HEK293 (cell line): ENCODE measurements around the gene SLC4A8.

Experiments
- CTCF ChIA-PET: fragments of 350-600 bp; formaldehyde crosslinking; extraction: SDS; loops from one replicate; lab custom pipeline; 2021; ENCODE audit warnings: antibody characterized with exemption; lab: Yijun Ruan, JAX
- POLR2A ChIA-PET: fragments of 300-600 bp; formaldehyde crosslinking; extraction: SDS; loops from one replicate; lab custom pipeline; 2020; ENCODE audit warnings: antibody characterized with exemption, inconsistent platforms; lab: Yijun Ruan, JAX
- H3K27ac ChIP-seq: fragments of 200-500 bp; sonication (Bioruptor generic); 2 replicates; pipeline ENCODE4 v1.5.1; 2014; ENCODE audit warnings: low read depth, low read length, control low read depth, inconsistent platforms; ENCODE audit errors: extremely low read depth
- H3K36me3 ChIP-seq, 2 experiments: fragments of 200-500 bp in 1 of 2; sonication (Bioruptor generic) in 1 of 2; 1 replicate in 1 of 2; 2 replicates in 1 of 2; pipeline ENCODE4 v1.5.1; 2014 to 2017; ENCODE audit warnings: inconsistent platforms in 2 of 2, low read length in 2 of 2; ENCODE audit not compliant: control insufficient read depth in 2 of 2, insufficient read depth in 1 of 2
- H3K4me1 ChIP-seq: fragments of 200-500 bp; sonication (Bioruptor generic); 2 replicates; pipeline ENCODE4 v1.5.1; 2014; ENCODE audit warnings: mild to moderate bottlenecking, low read length, inconsistent platforms; ENCODE audit not compliant: control insufficient read depth, insufficient read depth
- H3K4me3 ChIP-seq: 2 replicates; pipeline ENCODE4 v1.5.1; 2011; ENCODE audit warnings: low read depth, mild to moderate bottlenecking, control low read depth, low read length, moderate library complexity
- H3K9me3 ChIP-seq: fragments of 200-500 bp; sonication (Bioruptor generic); 2 replicates; pipeline ENCODE4 v1.5.1; 2014; ENCODE audit warnings: low read depth, low read length, inconsistent platforms; ENCODE audit not compliant: control insufficient read depth, insufficient read depth
- EGR2 ChIP-seq: fragments of 450-650 bp; formaldehyde crosslinking; IDR thresholded peaks from 2 replicates; pipeline ENCODE4 v1.5.1; 2016; ENCODE audit warnings: low read depth, missing biosample characterization, missing genetic modification characterization
- GLIS1 ChIP-seq: fragments of 450-650 bp; formaldehyde crosslinking; IDR thresholded peaks from 2 replicates; pipeline ENCODE4 v1.5.1; 2016; ENCODE audit warnings: missing biosample characterization, missing genetic modification characterization
- MEIS1 ChIP-seq: sonication (generic); formaldehyde crosslinking; IDR thresholded peaks from 2 replicates; pipeline ENCODE4 v1.8.1; 2022; ENCODE audit warnings: missing genetic modification reagents, mild to moderate bottlenecking, borderline replicate concordance
- OVOL3 ChIP-seq: fragments of 450-650 bp; formaldehyde crosslinking; IDR thresholded peaks from 2 replicates; pipeline ENCODE4 v1.5.1; 2016; ENCODE audit warnings: missing biosample characterization, missing genetic modification characterization
- SP3 ChIP-seq: fragments of 450-650 bp; formaldehyde crosslinking; IDR thresholded peaks from 2 replicates; pipeline ENCODE4 v1.5.1; 2016; ENCODE audit warnings: missing biosample characterization, missing genetic modification characterization
- SP7 ChIP-seq: fragments of 450-650 bp; formaldehyde crosslinking; IDR thresholded peaks from 2 replicates; pipeline ENCODE4 v1.5.1; 2016; ENCODE audit warnings: missing biosample characterization, missing genetic modification characterization
- WT1 ChIP-seq: fragments of 450-650 bp; formaldehyde crosslinking; IDR thresholded peaks from 2 replicates; pipeline ENCODE4 v1.5.1; 2016; ENCODE audit warnings: missing biosample characterization, missing genetic modification characterization
- ZFHX2 ChIP-seq: fragments of 450-650 bp; formaldehyde crosslinking; conservative IDR thresholded peaks from 2 replicates; pipeline ENCODE4 v1.5.1; 2016; ENCODE audit warnings: missing biosample characterization, missing genetic modification characterization
- ZNF121 ChIP-seq: fragments of 450-650 bp; formaldehyde crosslinking; IDR thresholded peaks from 2 replicates; pipeline ENCODE4 v1.5.1; 2016; ENCODE audit warnings: missing biosample characterization, missing genetic modification characterization
- ZNF19 ChIP-seq: fragments of 450-650 bp; formaldehyde crosslinking; IDR thresholded peaks from 2 replicates; pipeline ENCODE4; 2016; ENCODE audit warnings: missing biosample characterization, missing genetic modification characterization, low read depth
- ZNF221 ChIP-seq: fragments of 450-650 bp; formaldehyde crosslinking; IDR thresholded peaks from 2 replicates; pipeline ENCODE4 v1.5.1; 2017; ENCODE audit warnings: missing biosample characterization, missing genetic modification characterization, borderline replicate concordance
- ZNF292 ChIP-seq: fragments of 450-650 bp; formaldehyde crosslinking; IDR thresholded peaks from 2 replicates; pipeline ENCODE4 v1.5.1; 2016; ENCODE audit warnings: low read depth, missing biosample characterization, missing genetic modification characterization, borderline replicate concordance
- ZNF302 ChIP-seq: fragments of 450-650 bp; formaldehyde crosslinking; IDR thresholded peaks from 2 replicates; pipeline ENCODE4 v1.5.1; 2016; ENCODE audit warnings: missing biosample characterization, missing genetic modification characterization, low read depth
- ZNF366 ChIP-seq: fragments of 450-650 bp; formaldehyde crosslinking; conservative IDR thresholded peaks from 2 replicates; pipeline ENCODE4 v1.5.1; 2016; ENCODE audit warnings: missing biosample characterization, missing genetic modification characterization
- ZNF510 ChIP-seq: fragments of 450-650 bp; formaldehyde crosslinking; IDR thresholded peaks from 2 replicates; pipeline ENCODE4 v1.5.1; 2018; ENCODE audit warnings: mild to moderate bottlenecking, missing genetic modification characterization, missing biosample characterization; ENCODE audit not compliant: insufficient replicate concordance
- ZNF701 ChIP-seq: fragments of 450-650 bp; formaldehyde crosslinking; IDR thresholded peaks from 2 replicates; pipeline ENCODE4 v1.5.1; 2016; ENCODE audit warnings: missing biosample characterization, missing genetic modification characterization
- ZNF747 ChIP-seq: fragments of 450-650 bp; formaldehyde crosslinking; IDR thresholded peaks from 2 replicates; pipeline ENCODE4 v1.5.1; 2016; ENCODE audit warnings: missing biosample characterization, missing genetic modification characterization
- ZNF785 ChIP-seq: fragments of 450-650 bp; formaldehyde crosslinking; IDR thresholded peaks from 2 replicates; pipeline ENCODE4 v1.5.1; 2016; ENCODE audit warnings: missing biosample characterization, missing genetic modification characterization
- ZNF791 ChIP-seq: fragments of 450-650 bp; formaldehyde crosslinking; IDR thresholded peaks from 2 replicates; pipeline ENCODE4 v1.5.1; 2016; ENCODE audit warnings: missing biosample characterization, missing genetic modification characterization
- TF ChIP-seq, protein P1 (sequence below): fragments of 450-650 bp; formaldehyde crosslinking; IDR thresholded peaks from 2 replicates; pipeline ENCODE4 v1.5.1; 2017; ENCODE audit warnings: missing biosample characterization, missing genetic modification characterization
- TF ChIP-seq, protein P2 (sequence below): fragments of 450-650 bp; formaldehyde crosslinking; IDR thresholded peaks from 2 replicates; pipeline ENCODE4 v1.5.1; 2017; ENCODE audit warnings: missing biosample characterization, missing genetic modification characterization
- TF ChIP-seq, protein P3 (sequence below): fragments of 450-650 bp; formaldehyde crosslinking; IDR thresholded peaks from 2 replicates; pipeline ENCODE4 v1.5.1; 2016; ENCODE audit warnings: missing biosample characterization, missing genetic modification characterization

Gene SLC4A8

DNA sequence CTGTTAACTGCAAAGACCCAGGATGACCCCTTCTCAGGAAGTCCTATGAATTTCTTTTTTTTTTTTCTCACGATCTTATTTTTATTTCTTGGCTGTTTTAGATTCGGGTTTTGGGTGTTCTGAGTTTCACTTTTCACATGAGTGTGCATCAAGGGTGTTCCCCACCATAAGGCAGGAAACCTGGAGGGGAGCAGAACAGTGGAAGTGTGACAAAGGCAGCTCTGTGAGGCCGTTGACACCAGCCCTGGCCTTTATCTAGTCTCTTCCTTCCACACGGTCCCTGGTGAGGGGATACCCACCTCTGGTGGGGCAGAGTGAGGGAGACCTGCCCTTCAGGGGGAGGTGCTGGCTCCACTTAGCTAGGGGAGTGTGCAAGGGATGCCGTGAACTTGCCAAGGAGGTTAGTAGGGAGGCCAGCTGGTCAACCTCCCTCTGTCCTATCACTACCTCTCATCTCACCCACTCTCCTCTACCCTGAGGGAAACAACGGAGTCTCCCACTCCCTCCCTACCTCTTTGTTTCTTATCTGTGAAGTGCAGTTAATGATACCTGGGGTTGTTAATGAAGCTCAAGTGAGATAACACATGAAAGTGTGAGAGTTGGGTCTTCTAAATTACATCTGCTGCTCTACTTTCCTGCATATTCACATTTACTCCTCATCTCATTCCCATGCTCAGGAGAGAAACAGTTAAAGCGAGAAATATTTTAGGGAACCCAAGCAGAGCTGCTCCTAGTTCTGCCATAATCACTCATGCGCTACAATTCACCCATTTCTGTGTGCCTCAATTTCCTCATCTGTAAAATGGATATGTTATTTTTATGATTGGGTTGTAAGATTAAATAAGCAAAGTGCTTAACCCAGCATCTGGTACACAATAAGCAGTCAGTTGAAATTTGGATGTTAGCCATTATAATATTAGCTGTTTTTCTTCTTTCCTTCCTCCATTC lies 29.1 kb upstream of the SLC4A8 start:
- no peak overlapping the region for H3K4me3 ChIP-seq
- H3K27ac ChIP-seq, result no peak overlapping the region
- POLR2A ChIA-PET, result no interaction called here
- CTCF ChIA-PET, result interaction anchor here (1.4 kb wide), 1 partner anchor 25 kb away, joined by 4 read pairs; no protein-coding TSS in a partner anchor
- peaks cover 3% of the 10 kb centered on the region; the same call in 1 of the 2 replicates for H3K4me1 ChIP-seq
- no peaks in the 10 kb centered on the region for H3K9me3 ChIP-seq
- no peaks in the 10 kb centered on the region for H3K36me3 ChIP-seq
- TF ChIP-seq ZNF510 (tag by site-specific recombination) (no peak), SP7 (tag by site-specific recombination) (0 out of 2 replicates have a peak, but pooled peaks have one; percentile 23), WT1 (tag by site-specific recombination) (peak; percentile 50; the same call in 1 of the 2 replicates), ZNF292 (tag by site-specific recombination) (no peak), ZNF221 (tag by site-specific recombination) (no peak), EGR2 (tag by site-specific recombination) (peak; percentile 95), ZFHX2 (tag by site-specific recombination) (peak; percentile 79)

DNA sequence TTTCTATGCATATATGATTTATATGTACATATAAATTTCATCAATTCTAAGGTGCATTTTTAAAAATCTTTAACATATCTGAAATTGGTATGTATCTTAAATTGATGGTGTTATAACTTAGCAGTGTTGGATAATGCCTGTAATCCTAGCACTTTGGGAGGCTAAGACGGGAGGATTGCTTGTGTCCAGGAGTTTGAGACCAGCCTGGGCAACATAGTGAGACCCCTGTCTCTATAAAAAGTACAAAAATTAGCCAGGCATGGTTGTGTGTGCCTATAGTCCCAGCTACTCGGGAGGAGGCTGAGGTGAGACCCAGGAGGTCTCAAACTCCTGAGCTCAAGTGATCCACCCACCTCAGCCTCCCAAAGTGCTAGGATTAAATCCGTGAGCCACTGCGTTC lies 27.0 kb upstream of the SLC4A8 start:
- ChIA-PET CTCF (interaction anchor here (1.8 kb wide), 1 partner anchor 23 kb away, joined by 8 read pairs; no protein-coding TSS in a partner anchor), POLR2A (no interaction called here)
- Histone ChIP-seq H3K27ac (no peak overlapping the region), H3K4me1 (no peaks in the 10 kb centered on the region), H3K9me3 (no peaks in the 10 kb centered on the region), H3K4me3 (no peak overlapping the region), H3K36me3 (no peaks in the 10 kb centered on the region)
- TF ChIP-seq MEIS1 (CRISPR knock-in tag) (no peak), GLIS1 (tag by site-specific recombination) (peak; percentile 56), ZNF121 (tag by site-specific recombination) (peak; percentile 92)

DNA sequence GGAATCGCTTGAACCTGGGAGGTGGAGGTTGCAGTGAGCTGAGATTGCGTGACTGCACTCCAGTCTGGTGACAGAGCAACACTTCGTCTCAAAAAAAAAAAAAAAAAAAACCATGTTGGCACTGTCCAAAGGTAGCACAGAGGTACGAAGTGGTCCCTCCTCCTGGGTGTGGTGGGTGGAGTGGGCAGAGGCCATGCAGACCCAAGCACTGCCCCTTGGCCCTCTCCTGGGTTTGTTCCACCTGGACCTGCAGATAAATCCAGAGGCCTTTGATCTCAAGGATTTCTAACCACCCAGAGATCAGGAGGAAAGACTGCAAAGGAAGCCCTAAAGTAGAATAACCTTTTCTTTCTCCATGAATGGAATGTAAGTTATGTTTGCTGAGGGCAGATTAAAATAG lies 24.7 kb upstream of the SLC4A8 start:
- H3K27ac ChIP-seq, result no peak overlapping the region
- TF ChIP-seq ZNF19 (tag by site-specific recombination), result no peak
- TF ChIP-seq ZNF366 (tag by site-specific recombination), result no peak
- TF ChIP-seq EGR2 (tag by site-specific recombination), result 0 out of 2 replicates have a peak, but pooled peaks have one; percentile 25
- TF ChIP-seq, all 188 proteins: peak for 1
- Histone ChIP-seq H3K36me3 (no peaks in the 10 kb centered on the region), H3K4me1 (no peaks in the 10 kb centered on the region), H3K4me3 (no peak overlapping the region), H3K9me3 (no peaks in the 10 kb centered on the region)
- ChIA-PET CTCF (no interaction called here), POLR2A (interaction anchor here (0.6 to 1.1 kb wide), 2 partner anchors 28 to 320 kb away, joined by 3 read pairs; no protein-coding TSS in a partner anchor)

DNA sequence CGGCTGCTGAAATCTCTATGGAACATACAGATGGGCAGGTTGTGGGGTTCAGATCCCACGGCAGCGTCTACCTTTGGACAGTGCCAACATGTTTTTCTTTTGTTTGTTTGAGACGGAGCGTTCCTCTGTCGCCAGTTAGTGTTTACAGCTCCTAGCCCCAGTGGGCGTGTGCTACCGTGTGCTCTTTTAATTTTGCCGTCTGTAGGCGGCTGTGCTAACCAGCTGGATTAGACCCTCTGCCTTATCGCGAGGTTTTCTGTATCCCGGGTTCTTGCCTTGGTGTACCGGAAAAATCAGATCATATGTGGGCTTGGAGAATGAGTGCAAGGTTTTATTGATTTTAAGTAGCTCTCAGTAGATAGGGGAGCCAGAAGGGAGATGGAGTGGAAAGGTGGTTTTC lies 23.6 kb upstream of the SLC4A8 start:
- H3K9me3 ChIP-seq, result no peaks in the 10 kb centered on the region
- POLR2A ChIA-PET, result no interaction called here
- no peaks in the 10 kb centered on the region for H3K36me3 ChIP-seq
- CTCF ChIA-PET, result interaction anchor here (0.6 kb wide), 1 partner anchor 798 kb away, joined by 3 read pairs; no protein-coding TSS in a partner anchor
- H3K27ac ChIP-seq, result no peak overlapping the region
- H3K4me1 ChIP-seq, result peaks cover 2% of the 10 kb centered on the region; the same call in 1 of the 2 replicates
- no peak overlapping the region for H3K4me3 ChIP-seq
- TF ChIP-seq ZNF747 (tag by site-specific recombination) (no peak), ZNF791 (tag by site-specific recombination) (no peak), OVOL3 (tag by site-specific recombination) (no peak), ZNF510 (tag by site-specific recombination) (no peak), SP3 (tag by site-specific recombination) (no peak), ZNF701 (no peak), ZNF785 (no peak), ZNF302 (tag by site-specific recombination) (no peak), EGR2 (tag by site-specific recombination) (0 out of 2 replicates have a peak, but pooled peaks have one; percentile 24), ZFHX2 (tag by site-specific recombination) (peak; percentile 23; the same call in 1 of the 2 replicates)
- TF ChIP-seq, protein P1, sequence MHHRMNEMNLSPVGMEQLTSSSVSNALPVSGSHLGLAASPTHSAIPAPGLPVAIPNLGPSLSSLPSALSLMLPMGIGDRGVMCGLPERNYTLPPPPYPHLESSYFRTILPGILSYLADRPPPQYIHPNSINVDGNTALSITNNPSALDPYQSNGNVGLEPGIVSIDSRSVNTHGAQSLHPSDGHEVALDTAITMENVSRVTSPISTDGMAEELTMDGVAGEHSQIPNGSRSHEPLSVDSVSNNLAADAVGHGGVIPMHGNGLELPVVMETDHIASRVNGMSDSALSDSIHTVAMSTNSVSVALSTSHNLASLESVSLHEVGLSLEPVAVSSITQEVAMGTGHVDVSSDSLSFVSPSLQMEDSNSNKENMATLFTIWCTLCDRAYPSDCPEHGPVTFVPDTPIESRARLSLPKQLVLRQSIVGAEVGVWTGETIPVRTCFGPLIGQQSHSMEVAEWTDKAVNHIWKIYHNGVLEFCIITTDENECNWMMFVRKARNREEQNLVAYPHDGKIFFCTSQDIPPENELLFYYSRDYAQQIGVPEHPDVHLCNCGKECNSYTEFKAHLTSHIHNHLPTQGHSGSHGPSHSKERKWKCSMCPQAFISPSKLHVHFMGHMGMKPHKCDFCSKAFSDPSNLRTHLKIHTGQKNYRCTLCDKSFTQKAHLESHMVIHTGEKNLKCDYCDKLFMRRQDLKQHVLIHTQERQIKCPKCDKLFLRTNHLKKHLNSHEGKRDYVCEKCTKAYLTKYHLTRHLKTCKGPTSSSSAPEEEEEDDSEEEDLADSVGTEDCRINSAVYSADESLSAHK, result no peak
- TF ChIP-seq, protein P2, sequence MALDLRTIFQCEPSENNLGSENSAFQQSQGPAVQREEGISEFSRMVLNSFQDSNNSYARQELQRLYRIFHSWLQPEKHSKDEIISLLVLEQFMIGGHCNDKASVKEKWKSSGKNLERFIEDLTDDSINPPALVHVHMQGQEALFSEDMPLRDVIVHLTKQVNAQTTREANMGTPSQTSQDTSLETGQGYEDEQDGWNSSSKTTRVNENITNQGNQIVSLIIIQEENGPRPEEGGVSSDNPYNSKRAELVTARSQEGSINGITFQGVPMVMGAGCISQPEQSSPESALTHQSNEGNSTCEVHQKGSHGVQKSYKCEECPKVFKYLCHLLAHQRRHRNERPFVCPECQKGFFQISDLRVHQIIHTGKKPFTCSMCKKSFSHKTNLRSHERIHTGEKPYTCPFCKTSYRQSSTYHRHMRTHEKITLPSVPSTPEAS (tag by site-specific recombination), result no peak
- TF ChIP-seq, protein P3, sequence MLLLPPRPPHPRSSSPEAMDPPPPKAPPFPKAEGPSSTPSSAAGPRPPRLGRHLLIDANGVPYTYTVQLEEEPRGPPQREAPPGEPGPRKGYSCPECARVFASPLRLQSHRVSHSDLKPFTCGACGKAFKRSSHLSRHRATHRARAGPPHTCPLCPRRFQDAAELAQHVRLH (tag by site-specific recombination), result no peak
